Left cardiac atrium (tissue), 4 donors: ENCODE measurements around the gene MTUS2. TPM values are rescaled to one million over a fixed set of nuclear protein-coding genes. Genes with fewer than 3 reads are reported as not detected.

Source experiments
- ATAC-seq, 2 donors: fragments of 200-7000 bp; cut with Tn5 transposase; one replicate each; pipeline ENCODE4 v1.9.1; 2020; ENCODE audit warnings: mild to moderate bottlenecking in 2 of 2, moderate library complexity in 2 of 2
- DNase-seq: peaks from one replicate; pipeline ENCODE4 v3.0.0-alpha.2; 2020
- intact Hi-C, 2 donors: fragments of 100-400 bp; cut with DNase I; formaldehyde crosslinking; loops; one replicate each; pipeline versions ENCODE4 v1.14.1 to v1.15.1; 2022 to 2023
- total RNA-seq, 2 donors: library from RNA; stranded (reverse); fragmentation: NEBNext Ultra II Directional; extraction: Animal tissue kit (Norgen Biotek cat#: 25700); gene quantifications; one replicate each; pipeline ENCODE4 v1.2.1, GENCODE V29; 2021
- donor health status: DM: no; HTN: yes; CAD: no.
- donor health status: DM: no; HTN: yes; CAD: no; lungs with severe emphysema.
- donor health status: DM: yes; HTN: yes; CAD: no.
- donor health status: Dilated cardiomyopathy.

The MTUS2 gene
- total RNA-seq, 2 donors from 2014 or later = 22.8 to 52.4 TPM

DNA sequence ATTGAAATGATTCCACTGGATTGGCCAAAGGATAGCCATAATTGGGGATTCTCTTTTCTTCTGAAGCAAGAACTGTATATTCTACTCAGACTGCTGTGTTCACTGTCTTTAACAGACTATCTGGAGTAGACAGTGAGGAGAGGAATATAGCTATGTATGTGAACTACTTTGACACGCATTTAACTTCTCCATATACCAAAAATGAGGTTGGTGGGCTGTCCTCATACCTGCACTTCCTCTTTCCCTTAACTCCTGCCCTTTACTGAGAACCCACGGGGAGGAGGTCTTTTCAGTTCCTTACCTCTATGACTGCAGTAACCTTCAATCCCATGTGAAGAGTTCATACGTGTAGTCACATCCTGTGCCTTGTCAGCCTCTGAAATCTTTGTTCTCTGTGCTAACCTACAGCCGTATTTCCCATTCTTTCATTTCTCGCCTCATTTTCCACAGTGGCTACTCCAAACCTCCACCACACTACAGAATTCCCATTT, 305.8 kb downstream of the MTUS2 start:
- ATAC-seq (no peak), DNase-seq (no peak)
- intact Hi-C loops = no loop called here

DNA sequence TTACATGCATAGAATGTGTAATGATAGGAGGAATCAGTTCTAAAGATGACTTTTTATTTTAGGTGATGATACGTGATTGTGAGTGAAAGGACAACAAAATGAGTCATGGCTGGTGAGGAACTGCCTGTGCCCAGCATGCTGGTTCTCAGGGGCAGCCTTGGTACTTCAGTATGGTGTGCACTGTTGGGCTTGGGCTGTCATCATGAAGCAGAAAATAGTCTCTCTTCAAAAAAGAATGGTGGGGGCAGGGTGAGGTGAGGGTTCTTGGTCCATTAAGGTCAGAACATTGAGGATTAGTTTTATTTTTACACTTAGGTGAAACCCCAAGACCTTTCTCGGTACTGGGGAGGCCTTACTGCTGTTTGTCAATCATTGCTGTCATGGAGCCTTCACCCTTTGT, 309.5 kb downstream of the MTUS2 start:
- intact Hi-C loops = no loop called here
- no peak for DNase-seq
- peak in 1 of 2 donors; percentile 59 for ATAC-seq

GRCh38 chr13:29131159-29131558, 311.0 kb downstream of the MTUS2 start:
- intact Hi-C loops = no loop called here

DNA sequence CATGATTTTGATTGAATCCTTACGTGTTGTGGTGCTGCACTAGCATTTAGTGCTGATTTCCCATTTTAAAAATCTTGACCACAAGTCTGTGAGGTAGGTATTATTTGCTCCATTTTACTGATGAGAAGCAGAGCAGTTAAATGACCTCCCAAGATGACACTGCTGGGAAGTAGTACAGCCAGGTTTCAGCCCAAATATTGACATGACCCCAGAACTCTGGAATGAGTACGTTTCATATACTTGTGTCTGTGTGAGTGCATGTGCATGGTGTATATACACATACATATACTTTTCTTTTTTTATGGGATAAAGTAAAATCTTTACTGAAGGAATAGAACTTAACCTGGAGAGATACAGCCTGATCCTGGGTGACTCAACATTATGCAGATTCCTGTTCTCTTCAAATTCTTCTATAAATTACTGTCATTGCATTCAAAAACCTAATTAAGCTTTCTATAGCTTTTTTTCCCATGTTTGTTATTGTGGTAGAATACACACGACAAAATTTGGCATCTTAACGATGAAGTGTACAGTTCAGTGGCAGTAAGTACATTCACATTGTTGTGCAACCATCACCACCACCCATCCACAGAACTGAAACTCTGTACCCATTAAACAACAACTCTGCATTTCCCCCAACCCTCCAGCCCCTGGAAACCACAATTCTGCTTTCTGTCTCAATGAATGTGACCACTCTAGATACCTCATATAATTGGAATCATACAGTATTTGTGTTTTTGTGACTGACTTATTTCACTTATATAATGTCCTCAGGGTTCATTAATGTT, 311.9 kb downstream of the MTUS2 start:
- ATAC-seq (no peak), DNase-seq (no peak)
- intact Hi-C loops = no loop called here

More at GRCh38 chr13:29131159-29131558, 311.0 kb downstream of the MTUS2 start:
- no peak for ATAC-seq
- DNase-seq = no peak

DNA sequence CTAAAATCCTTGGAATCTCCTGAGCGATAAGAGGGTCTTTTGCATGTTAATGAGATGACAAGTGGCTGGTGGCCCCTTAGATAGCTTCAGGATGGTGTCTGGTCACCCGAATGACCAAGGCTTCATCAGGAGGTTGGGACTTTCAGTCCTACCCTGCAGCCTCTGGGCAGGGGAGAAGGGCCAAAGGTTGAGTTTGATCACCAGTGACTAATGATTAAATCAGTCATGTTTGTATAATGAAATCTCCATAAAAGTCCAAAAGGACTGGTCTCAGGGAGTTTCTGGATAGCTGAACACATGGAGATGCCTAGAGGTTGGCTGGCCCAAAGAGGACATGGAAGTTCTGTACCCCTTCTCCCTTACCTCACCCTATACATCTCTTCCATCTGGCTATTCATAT, 316.2 kb downstream of the MTUS2 start:
- intact Hi-C loops = no loop called here
- no peak for ATAC-seq
- no peak for DNase-seq

- DNase-seq (no peak), ATAC-seq (no peak)
- intact Hi-C loops = no loop called here
Measured at GRCh38 chr13:29137016-29137415, 316.9 kb downstream of the MTUS2 start.

DNA sequence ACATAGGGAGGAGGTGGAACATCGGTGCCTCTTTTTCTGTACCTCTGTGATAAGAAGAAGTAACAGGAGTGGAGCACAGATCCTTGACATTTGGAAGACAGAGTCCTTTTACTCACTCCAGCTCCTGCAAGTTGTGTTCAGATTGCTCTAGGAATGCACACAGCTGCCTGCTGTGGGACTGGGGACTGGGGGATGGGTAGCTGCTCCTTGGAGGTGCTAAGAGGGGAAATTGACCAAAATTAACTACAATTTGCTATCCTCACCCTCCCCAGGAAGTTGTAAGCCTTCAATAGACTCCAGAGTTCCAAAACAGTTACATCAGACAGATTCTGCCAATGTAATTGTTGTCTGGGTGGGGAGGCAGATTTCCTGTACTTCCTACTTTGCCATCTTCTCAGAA, 317.9 kb downstream of the MTUS2 start:
- DNase-seq (no peak), ATAC-seq (no peak)
- intact Hi-C loops = no loop called here

DNA sequence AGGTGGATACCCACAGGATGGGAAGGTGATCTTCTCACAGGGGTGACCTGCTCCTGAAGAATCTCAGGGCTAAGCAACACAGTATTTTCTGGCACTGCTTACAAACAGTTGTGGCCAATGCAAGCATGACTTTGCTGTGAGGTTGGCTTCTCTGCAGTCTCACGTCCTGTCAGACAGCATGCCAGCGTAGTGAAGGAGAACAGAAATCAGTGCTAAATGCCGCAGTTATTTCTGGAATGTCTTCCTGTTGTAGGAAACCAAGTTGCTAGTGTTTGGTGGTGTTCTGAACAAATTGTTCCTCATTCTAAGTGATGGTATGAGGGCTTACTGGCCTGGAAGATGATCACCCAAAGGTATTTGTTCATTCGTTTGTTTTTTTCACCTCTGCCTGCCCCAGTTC, 320.1 kb downstream of the MTUS2 start:
- ATAC-seq (peak; percentile 81 to 86), DNase-seq (peak; percentile 29)
- intact Hi-C loops = no loop called here

DNA sequence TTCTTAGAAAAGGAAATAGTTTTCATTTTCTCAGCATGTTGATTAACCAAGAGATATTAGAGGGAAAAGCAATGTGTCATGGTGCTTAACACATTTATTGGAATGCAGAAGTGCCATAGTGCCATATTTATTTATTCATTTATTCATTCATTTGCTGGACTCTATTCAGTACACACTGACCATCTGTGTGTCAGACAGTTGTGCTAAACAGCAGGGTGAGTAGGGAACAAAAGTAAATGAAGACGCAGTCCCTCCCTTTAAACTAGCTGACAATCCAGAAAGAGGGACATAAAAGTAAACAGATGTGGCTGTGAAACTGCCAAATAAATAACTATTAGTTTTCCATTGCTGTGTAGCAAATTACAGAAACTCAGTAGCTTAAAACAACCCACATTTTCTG, 323.7 kb downstream of the MTUS2 start:
- intact Hi-C loops = no loop called here
- DNase-seq (no peak), ATAC-seq (no peak)

DNA sequence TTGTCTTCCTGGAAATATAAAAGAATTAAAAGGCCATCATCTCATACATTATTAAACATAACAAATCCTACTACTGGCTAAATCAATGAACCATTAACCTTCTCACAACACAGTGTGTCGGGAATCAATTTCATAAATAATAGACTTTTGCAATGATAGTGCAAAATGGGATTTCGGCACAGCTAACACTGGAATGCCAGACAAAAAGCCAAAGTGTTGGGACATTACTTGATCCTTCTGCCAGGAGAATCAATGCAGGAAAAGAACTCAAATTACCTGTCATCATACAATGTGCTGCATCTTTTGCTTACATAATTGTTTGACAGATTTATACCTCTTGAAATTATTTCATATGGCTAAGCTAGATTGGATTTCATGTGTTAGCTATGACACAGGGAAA, 334.3 kb downstream of the MTUS2 start:
- DNase-seq (no peak), ATAC-seq (no peak)
- intact Hi-C loops = no loop called here

DNA sequence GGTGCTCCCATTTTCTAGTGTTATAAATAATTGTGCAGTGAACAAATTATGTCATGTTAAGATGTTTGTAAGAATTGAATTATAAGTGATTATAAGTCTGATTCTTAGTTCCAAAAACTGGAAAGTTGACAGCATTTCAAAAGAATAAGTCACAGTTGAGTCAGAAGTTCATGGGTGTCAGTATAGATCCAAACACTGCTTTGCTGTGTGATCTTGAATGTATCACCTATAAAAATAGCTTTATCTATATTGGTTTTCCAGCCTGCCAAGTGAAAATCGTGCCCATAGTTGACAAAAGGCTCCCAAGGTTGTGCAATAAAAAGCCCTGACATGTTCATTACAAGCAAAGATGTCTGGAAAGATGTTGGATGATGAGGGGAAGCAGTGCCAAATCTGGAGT, 336.0 kb downstream of the MTUS2 start:
- ATAC-seq (no peak), DNase-seq (no peak)
- intact Hi-C loops = no loop called here

- intact Hi-C loops = no loop called here
- no peak for DNase-seq
- no peak for ATAC-seq
Measured at GRCh38 chr13:29159871-29160270, 339.7 kb downstream of the MTUS2 start.

DNA sequence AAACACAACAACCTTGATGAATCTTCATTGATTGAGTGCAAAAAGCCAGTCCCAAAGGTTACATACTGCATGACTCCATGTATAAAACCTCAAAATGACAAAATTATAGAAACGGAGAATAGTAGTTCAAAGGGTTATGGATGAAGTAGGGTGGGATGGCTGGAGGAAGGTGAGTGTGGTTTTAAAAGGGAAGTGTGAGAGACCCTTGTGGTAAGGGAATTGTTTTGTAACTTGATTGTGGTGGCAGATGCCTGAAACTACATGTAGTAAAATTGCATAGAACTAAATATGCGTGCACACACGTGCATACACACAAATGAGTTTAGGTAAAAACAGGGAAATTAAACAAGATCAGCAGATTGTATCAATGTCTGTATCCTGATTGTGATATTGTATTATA, 340.7 kb downstream of the MTUS2 start:
- DNase-seq (no peak), ATAC-seq (no peak)
- intact Hi-C loops = no loop called here

DNA sequence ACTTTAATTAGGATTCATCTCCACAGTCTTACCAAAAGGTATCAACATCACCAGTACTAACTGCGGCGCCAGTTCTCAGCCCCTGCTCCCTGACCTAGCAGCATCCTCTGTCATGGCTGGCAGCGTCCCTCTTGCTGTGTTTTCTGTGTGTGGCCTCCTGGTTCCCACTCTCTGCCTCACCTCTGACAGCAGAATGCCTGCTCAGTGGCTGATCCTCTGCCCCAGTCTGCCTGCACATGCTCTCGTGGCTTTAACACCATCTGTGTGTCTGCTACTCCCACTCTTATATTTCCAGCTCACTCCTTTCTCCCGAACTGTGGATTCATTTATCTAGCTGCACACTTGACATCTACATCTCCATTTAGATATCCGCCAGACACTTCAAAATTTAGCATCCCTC, 341.5 kb downstream of the MTUS2 start:
- DNase-seq = no peak
- ATAC-seq = no peak
- intact Hi-C loops = no loop called here

DNA sequence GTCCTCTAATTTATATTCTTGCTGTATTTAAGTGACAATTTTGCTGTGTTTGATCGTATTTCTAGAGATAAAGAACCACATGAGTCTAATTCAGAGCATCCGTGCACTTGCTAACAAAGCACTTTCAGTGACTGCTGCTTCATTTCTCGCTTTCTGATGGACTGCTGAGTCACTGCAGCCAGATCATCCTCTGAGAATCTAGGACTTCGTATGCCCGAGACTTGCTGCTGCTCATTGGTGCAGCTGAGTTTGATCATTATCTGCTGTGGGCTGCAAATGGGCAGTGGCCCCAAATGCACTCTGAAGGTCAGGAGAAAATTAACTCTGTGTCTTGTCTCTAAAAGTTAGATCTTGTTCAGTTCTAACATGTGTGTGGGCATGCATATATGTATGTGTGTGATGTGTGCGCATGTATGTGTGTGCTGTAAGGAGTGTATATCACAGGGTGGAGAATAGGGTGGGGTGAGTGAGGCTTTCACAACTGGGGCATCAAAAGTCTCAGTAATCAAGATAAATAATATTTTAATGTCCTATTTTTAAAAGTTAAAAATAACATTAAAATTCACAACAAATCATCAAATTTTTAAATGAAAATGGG, 342.6 kb downstream of the MTUS2 start:
- DNase-seq = no peak
- no peak for ATAC-seq
- intact Hi-C loops = no loop called here

DNA sequence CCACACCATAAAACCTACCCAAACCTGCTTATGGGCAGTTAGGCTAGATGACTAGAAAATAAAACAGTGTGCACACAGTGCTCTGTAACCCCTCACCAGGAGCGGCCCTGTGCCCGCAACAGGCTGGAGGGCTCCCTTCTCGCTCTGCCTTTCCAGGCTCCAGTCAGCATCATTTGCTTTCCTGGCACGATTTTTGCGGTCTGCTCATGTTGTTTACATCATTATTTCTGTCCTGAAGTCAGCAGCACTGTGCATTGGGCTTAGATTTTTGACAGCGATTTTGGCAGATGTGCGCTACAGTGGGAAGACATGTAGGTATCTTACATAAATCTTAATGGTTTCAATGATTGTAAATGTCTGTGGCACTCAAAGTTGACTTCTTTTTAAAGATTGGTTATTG, 344.0 kb downstream of the MTUS2 start:
- ATAC-seq (no peak), DNase-seq (no peak)
- intact Hi-C loops = no loop called here

DNA sequence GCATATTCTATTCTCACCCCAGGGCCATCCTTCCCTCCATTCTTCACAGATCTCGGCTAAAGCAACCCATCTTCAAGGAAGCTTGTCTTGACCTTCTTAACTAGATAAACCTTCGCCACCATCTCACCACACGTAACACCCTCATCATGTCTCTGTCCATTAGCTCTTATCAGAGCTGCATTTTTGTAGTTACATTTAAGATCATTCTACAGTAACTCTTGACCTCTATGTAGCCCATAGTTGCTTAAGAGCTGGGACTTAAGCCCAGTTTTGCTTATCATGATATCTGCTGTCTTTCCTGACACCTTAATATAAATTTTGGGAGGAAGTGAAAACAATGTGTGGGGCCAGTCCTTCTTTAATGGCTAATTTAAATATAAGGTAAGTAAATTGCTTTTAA, 345.1 kb downstream of the MTUS2 start:
- intact Hi-C loops = no loop called here
- ATAC-seq (no peak), DNase-seq (no peak)

DNA sequence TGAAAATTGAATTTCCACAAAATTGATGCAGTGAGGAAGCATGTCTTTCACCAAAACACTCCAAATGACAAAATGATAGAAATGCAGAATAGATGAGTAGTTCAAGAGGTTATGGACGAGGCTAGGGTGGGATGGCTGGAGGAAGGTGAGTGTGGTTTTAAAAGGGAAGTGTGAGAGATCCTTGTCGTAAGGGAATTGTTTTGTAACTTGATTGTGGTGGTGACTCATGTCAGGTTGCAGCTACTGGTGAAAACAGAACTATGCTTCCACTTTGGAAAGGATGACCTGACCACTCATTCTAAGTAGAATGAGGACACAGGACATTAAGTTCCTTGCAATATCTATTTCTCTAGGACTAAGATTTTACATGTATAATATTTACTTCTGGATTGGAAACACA, 345.7 kb downstream of the MTUS2 start:
- intact Hi-C loops = no loop called here
- ATAC-seq = peak in 1 of 2 donors; percentile 35
- DNase-seq = no peak

- intact Hi-C loops = no loop called here
- no peak for DNase-seq
- no peak for ATAC-seq
Measured at GRCh38 chr13:29170436-29171082, 350.4 kb downstream of the MTUS2 start.

GRCh38 chr13:29171244-29171643, 351.1 kb downstream of the MTUS2 start:
- no peak for ATAC-seq
- intact Hi-C loops = no loop called here
- DNase-seq = no peak

- DNase-seq (no peak), ATAC-seq (no peak)
- intact Hi-C loops = no loop called here
Measured at GRCh38 chr13:29174093-29174492, 354.0 kb downstream of the MTUS2 start.
